ENCODE data around the gene SASH1. TPM values are rescaled to one million over a fixed set of nuclear protein-coding genes. Genes with fewer than 3 reads are reported as not detected.
"Not testable (repeated sequence)": the region's sequence is repeated elsewhere in the genome, so short reads cannot be mapped to it uniquely, and the experiment has no call there.

SASH1 gene
- total RNA-seq, 1 experiment from 2014 or later = 19.2 TPM

GRCh38 chr6:148580442-148580841, 237.8 kb downstream of the SASH1 start:
- intact Hi-C loops (cut with micrococcal nuclease; ENCODE audit: unreplicated experiment) = no loop called here
- no peak for DNase-seq (ENCODE audit: low spot score)
- no peak overlapping the region for H3K27ac ChIP-seq (ENCODE audit: low read depth, low read length, poor library complexity, severe bottlenecking)
- H3K27me3 ChIP-seq (replicated peaks; ENCODE audit: insufficient read depth, low read depth, low read length, poor library complexity) = peaks cover 6% of the 10 kb centered on the region
- H3K4me3 ChIP-seq (ENCODE audit: low read depth, low read length, poor library complexity, severe bottlenecking) = no peak overlapping the region
- TF ChIP-seq CTCF (conservative IDR thresholded peaks at IDR 0.05; ENCODE audit: low read depth, low read length) (no peak), EZH2 (IDR thresholded peaks at IDR 0.05; ENCODE audit: borderline replicate concordance, low read depth, low read length, poor library complexity, severe bottlenecking) (no peak)
- ChIA-PET CTCF (no interaction called here), POLR2A (ENCODE audit: low non-redundant PET) (no interaction called here)
- H3K36me3 ChIP-seq (ENCODE audit: insufficient read depth, low read length, poor library complexity, severe bottlenecking) = no peaks in the 10 kb centered on the region
- BruUV-seq (replicated peaks) = no TSS peak
- peaks cover 6% of the 10 kb centered on the region for H3K9me3 ChIP-seq (ENCODE audit: low read depth, low read length, poor library complexity, severe bottlenecking)
- no peaks in the 10 kb centered on the region for H3K4me1 ChIP-seq (ENCODE audit: insufficient read depth, low read length, poor library complexity, severe bottlenecking)

- Histone ChIP-seq H3K9me3 (ENCODE audit: low read depth, low read length, poor library complexity, severe bottlenecking) (peaks cover 6% of the 10 kb centered on the region), H3K4me1 (ENCODE audit: insufficient read depth, low read length, poor library complexity, severe bottlenecking) (no peaks in the 10 kb centered on the region), H3K27ac (ENCODE audit: low read depth, low read length, poor library complexity, severe bottlenecking) (no peak overlapping the region), H3K4me3 (ENCODE audit: low read depth, low read length, poor library complexity, severe bottlenecking) (no peak overlapping the region), H3K27me3 (replicated peaks; ENCODE audit: insufficient read depth, low read depth, low read length, poor library complexity) (no peaks in the 10 kb centered on the region), H3K36me3 (ENCODE audit: insufficient read depth, low read length, poor library complexity, severe bottlenecking) (no peaks in the 10 kb centered on the region)
- TF ChIP-seq CTCF (conservative IDR thresholded peaks at IDR 0.05; ENCODE audit: low read depth, low read length) (no peak), EZH2 (IDR thresholded peaks at IDR 0.05; ENCODE audit: borderline replicate concordance, low read depth, low read length, poor library complexity, severe bottlenecking) (no peak)
- intact Hi-C loops (cut with micrococcal nuclease; ENCODE audit: unreplicated experiment) = no loop called here
- no peak for DNase-seq (ENCODE audit: low spot score)
- ChIA-PET CTCF (no interaction called here), POLR2A (ENCODE audit: low non-redundant PET) (no interaction called here)
- no TSS peak for BruUV-seq (replicated peaks)
Measured at GRCh38 chr6:148583631-148584030, 241.0 kb downstream of the SASH1 start.

GRCh38 chr6:148585641-148586040, 243.0 kb downstream of the SASH1 start:
- CTCF ChIA-PET; H3K36me3 ChIP-seq (ENCODE audit: insufficient read depth, low read length, poor library complexity, severe bottlenecking); H3K9me3 ChIP-seq (ENCODE audit: low read depth, low read length, poor library complexity, severe bottlenecking); H3K4me3 ChIP-seq (ENCODE audit: low read depth, low read length, poor library complexity, severe bottlenecking); H3K4me1 ChIP-seq (ENCODE audit: insufficient read depth, low read length, poor library complexity, severe bottlenecking); intact Hi-C loops (cut with micrococcal nuclease; ENCODE audit: unreplicated experiment); H3K27ac ChIP-seq (ENCODE audit: low read depth, low read length, poor library complexity, severe bottlenecking); POLR2A ChIA-PET (ENCODE audit: low non-redundant PET); DNase-seq (ENCODE audit: low spot score); BruUV-seq (replicated peaks); H3K27me3 ChIP-seq (replicated peaks; ENCODE audit: insufficient read depth, low read depth, low read length, poor library complexity): not testable (repeated sequence)

GRCh38 chr6:148590883-148591282, 248.2 kb downstream of the SASH1 start:
- Histone ChIP-seq H3K27me3 (replicated peaks; ENCODE audit: insufficient read depth, low read depth, low read length, poor library complexity) (no peaks in the 10 kb centered on the region), H3K36me3 (ENCODE audit: insufficient read depth, low read length, poor library complexity, severe bottlenecking) (no peaks in the 10 kb centered on the region), H3K9me3 (ENCODE audit: low read depth, low read length, poor library complexity, severe bottlenecking) (no peaks in the 10 kb centered on the region), H3K4me3 (ENCODE audit: low read depth, low read length, poor library complexity, severe bottlenecking) (no peak overlapping the region), H3K27ac (ENCODE audit: low read depth, low read length, poor library complexity, severe bottlenecking) (no peak overlapping the region), H3K4me1 (ENCODE audit: insufficient read depth, low read length, poor library complexity, severe bottlenecking) (no peaks in the 10 kb centered on the region)
- intact Hi-C loops (cut with micrococcal nuclease; ENCODE audit: unreplicated experiment) = no loop called here
- ChIA-PET CTCF (no interaction called here), POLR2A (ENCODE audit: low non-redundant PET) (no interaction called here)
- BruUV-seq (replicated peaks) = no TSS peak
- no peak for DNase-seq (ENCODE audit: low spot score)
- no peak for TF ChIP-seq CTCF (conservative IDR thresholded peaks at IDR 0.05; ENCODE audit: low read depth, low read length)
- no peak for TF ChIP-seq EZH2 (IDR thresholded peaks at IDR 0.05; ENCODE audit: borderline replicate concordance, low read depth, low read length, poor library complexity, severe bottlenecking)

Data from A673 (cell line).